Stomach (tissue), 4 donors: ENCODE data around the gene LRRC34.

Source experiments
- EP300 ChIP-seq: sonication (generic); formaldehyde crosslinking; IDR thresholded peaks from one replicate; pipeline ENCODE4 v1.6.1; 2017; ENCODE audit warnings: antibody characterized with exemption
- POLR2A ChIP-seq, 4 donors: fragments of 450-650 bp; IDR thresholded peaks; one replicate each; pipeline ENCODE4 v1.6.1; 2016; ENCODE audit warnings: antibody characterized with exemption in 4 of 4, control low read depth in 2 of 4, mild to moderate bottlenecking in 1 of 4, moderate library complexity in 1 of 4
- TF ChIP-seq, protein P1 (sequence below), 7 experiments: fragments of 450-650 bp in 4 of 7; fragments of 200-600 bp in 3 of 7; sonication (generic) in 3 of 7; IDR thresholded peaks; one replicate each; pipeline ENCODE4 v1.5.1; 2016 to 2019; ENCODE audit warnings: antibody characterized with exemption in 7 of 7, control low read depth in 2 of 7, mild to moderate bottlenecking in 1 of 7

DNA sequence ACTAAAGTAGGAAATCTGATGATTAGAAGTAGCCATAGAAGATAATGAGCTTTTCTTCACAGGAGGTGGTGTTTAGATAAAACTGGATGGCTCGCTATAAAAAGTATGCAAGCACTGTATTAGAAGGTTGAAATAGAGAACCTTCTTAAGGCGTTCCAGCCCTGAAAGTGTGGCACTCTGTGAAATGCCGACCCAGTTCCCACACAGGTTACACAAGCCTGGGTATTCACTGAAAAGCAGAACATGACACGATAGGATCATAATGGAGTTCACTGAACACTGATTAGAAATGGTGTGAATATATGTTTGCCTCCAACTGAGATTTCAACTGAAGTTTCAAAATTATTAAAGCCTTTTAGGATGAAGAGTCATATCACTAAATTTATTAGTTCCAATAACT, 15.0 kb upstream of the LRRC34 start:
- TF ChIP-seq, protein P1, sequence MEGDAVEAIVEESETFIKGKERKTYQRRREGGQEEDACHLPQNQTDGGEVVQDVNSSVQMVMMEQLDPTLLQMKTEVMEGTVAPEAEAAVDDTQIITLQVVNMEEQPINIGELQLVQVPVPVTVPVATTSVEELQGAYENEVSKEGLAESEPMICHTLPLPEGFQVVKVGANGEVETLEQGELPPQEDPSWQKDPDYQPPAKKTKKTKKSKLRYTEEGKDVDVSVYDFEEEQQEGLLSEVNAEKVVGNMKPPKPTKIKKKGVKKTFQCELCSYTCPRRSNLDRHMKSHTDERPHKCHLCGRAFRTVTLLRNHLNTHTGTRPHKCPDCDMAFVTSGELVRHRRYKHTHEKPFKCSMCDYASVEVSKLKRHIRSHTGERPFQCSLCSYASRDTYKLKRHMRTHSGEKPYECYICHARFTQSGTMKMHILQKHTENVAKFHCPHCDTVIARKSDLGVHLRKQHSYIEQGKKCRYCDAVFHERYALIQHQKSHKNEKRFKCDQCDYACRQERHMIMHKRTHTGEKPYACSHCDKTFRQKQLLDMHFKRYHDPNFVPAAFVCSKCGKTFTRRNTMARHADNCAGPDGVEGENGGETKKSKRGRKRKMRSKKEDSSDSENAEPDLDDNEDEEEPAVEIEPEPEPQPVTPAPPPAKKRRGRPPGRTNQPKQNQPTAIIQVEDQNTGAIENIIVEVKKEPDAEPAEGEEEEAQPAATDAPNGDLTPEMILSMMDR (IDR thresholded peaks at IDR 0.05): no peak
- no peak for TF ChIP-seq POLR2A (IDR thresholded peaks at IDR 0.05)
- no peak for TF ChIP-seq EP300
